Astrocyte (in vitro differentiated cells and primary cell): ENCODE results near the gene PISD. TPM values are rescaled to one million over a fixed set of nuclear protein-coding genes. Genes with fewer than 3 reads are reported as not detected.

Source experiments
- DNase-seq: peaks from one replicate; pipeline ENCODE4 v3.0.0-alpha.2; 2010; ENCODE audit warnings: low read depth
- FAIRE-seq: peaks from 2 replicates; lab custom pipeline; 2011; peaks lifted over from hg19 to GRCh38; lab: Jason Lieb, UNC
- H2AFZ ChIP-seq: 2 replicates; pipeline ENCODE4 v1.6.0; 2012; ENCODE audit warnings: low read depth, low read length, inconsistent platforms
- H3K27ac ChIP-seq: 2 replicates; pipeline ENCODE4 v1.5.1; 2011; ENCODE audit warnings: low read depth, low read length, inconsistent platforms
- H3K27me3 ChIP-seq: 2 replicates; pipeline ENCODE4 v1.6.0; 2011; ENCODE audit warnings: low read length, inconsistent platforms; ENCODE audit not compliant: insufficient read depth
- H3K36me3 ChIP-seq: 2 replicates; pipeline ENCODE4 v1.5.1; 2011; ENCODE audit warnings: low read length, inconsistent platforms; ENCODE audit not compliant: insufficient read depth
- H3K4me1 ChIP-seq: 2 replicates; pipeline ENCODE4 v1.5.1; 2011; ENCODE audit warnings: low read length, inconsistent platforms; ENCODE audit not compliant: insufficient read depth
- H3K4me2 ChIP-seq: 2 replicates; pipeline ENCODE4 v1.6.0; 2012; ENCODE audit warnings: low read length, inconsistent platforms
- H3K4me3 ChIP-seq: 2 replicates; pipeline ENCODE4 v1.5.1; 2011; ENCODE audit warnings: low read depth, mild to moderate bottlenecking, low read length, inconsistent platforms; ENCODE audit not compliant: insufficient read depth
- H3K79me2 ChIP-seq: 2 replicates; pipeline ENCODE4 v1.6.0; 2012; ENCODE audit warnings: mild to moderate bottlenecking, low read length, inconsistent platforms; ENCODE audit not compliant: insufficient read depth
- H3K9ac ChIP-seq: 2 replicates; pipeline ENCODE4 v1.6.0; 2012; ENCODE audit warnings: mild to moderate bottlenecking, low read length, inconsistent platforms
- H3K9me3 ChIP-seq: 2 replicates; pipeline ENCODE4 v1.5.1; 2012; ENCODE audit warnings: low read depth, mild to moderate bottlenecking, low read length, inconsistent platforms; ENCODE audit not compliant: insufficient read depth
- H4K20me1 ChIP-seq: 2 replicates; pipeline ENCODE4 v1.6.0; 2012; ENCODE audit warnings: low read length, inconsistent platforms; ENCODE audit not compliant: insufficient read depth
- H3K27ac Mint-ChIP-seq: one replicate; pipeline ENCODE4 v1.8.0; 2021; ENCODE audit warnings: mild to moderate bottlenecking, mixed read lengths; ENCODE audit not compliant: unreplicated experiment
- H3K27me3 Mint-ChIP-seq: one replicate; pipeline ENCODE4 v1.8.0; 2021; ENCODE audit warnings: low read depth, mixed read lengths; ENCODE audit not compliant: unreplicated experiment
- H3K36me3 Mint-ChIP-seq: one replicate; pipeline ENCODE4 v1.8.0; 2021; ENCODE audit warnings: low read depth, mixed read lengths; ENCODE audit not compliant: unreplicated experiment
- H3K4me1 Mint-ChIP-seq: one replicate; pipeline ENCODE4 v1.8.0; 2021; ENCODE audit warnings: low read depth, mixed read lengths; ENCODE audit not compliant: unreplicated experiment
- H3K4me3 Mint-ChIP-seq: one replicate; pipeline ENCODE4 v1.8.0; 2021; ENCODE audit warnings: mild to moderate bottlenecking, moderate library complexity, mixed read lengths; ENCODE audit not compliant: unreplicated experiment
- H3K9me3 Mint-ChIP-seq: one replicate; pipeline ENCODE4 v1.8.0; 2021; ENCODE audit warnings: mild to moderate bottlenecking, mixed read lengths; ENCODE audit not compliant: unreplicated experiment
- EZH2 ChIP-seq: IDR thresholded peaks from 2 replicates; pipeline ENCODE4 v1.6.1; 2012; ENCODE audit warnings: mild to moderate bottlenecking, low read length, inconsistent platforms; ENCODE audit not compliant: insufficient read depth
- total RNA-seq: library from RNA; stranded (reverse); gene quantifications from 2 replicates; pipeline ENCODE4 v1.2.1, GENCODE V29; 2021
- TF ChIP-seq, protein P1 (sequence below): IDR thresholded peaks from 2 replicates; pipeline ENCODE4 v1.5.1; 2011; ENCODE audit warnings: low read depth, mild to moderate bottlenecking, inconsistent platforms, low read length, moderate library complexity; ENCODE audit not compliant: insufficient read depth

Gene PISD
- total RNA-seq, 1 donor from 2014 or later, result 43.2 TPM

DNA sequence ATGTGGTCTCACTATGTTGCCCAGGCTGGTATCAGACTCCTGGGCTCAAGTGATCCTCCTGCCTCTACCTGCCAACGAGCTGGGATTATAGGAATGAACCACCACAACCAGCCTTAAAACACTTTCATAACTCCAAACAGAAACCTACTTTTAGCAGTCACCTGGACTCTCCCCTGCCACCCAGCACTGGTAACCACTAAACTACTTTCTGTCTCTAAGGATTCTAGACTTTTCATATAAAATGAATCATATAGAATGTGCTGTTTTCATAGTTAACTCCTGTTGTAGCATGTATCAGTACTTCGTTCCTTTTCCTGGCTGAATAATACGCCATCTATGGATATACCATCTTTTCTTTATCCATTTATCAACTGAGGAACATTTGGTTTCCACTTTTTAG is 29.4 kb upstream of the PISD start:
- Histone ChIP-seq H3K79me2 (no peaks in the 10 kb centered on the region), H3K4me1 (no peaks in the 10 kb centered on the region), H2AFZ (no peak overlapping the region), H4K20me1 (no peaks in the 10 kb centered on the region), H3K36me3 (peaks cover 13% of the 10 kb centered on the region), H3K4me2 (no peak overlapping the region), H3K9ac (no peak overlapping the region), H3K9me3 (no peaks in the 10 kb centered on the region), H3K27me3 (no peaks in the 10 kb centered on the region), H3K27ac (no peak overlapping the region), H3K4me3 (no peak overlapping the region)
- Mint-ChIP-seq H3K27me3 (no peaks in the 10 kb centered on the region), H3K36me3 (peaks cover 10% of the 10 kb centered on the region), H3K4me1 (peaks cover 15% of the 10 kb centered on the region), H3K9me3 (no peaks in the 10 kb centered on the region), H3K4me3 (no peak overlapping the region), H3K27ac (no peak overlapping the region)
- DNase-seq (no peak), FAIRE-seq (no peak)
- TF ChIP-seq, protein P1, sequence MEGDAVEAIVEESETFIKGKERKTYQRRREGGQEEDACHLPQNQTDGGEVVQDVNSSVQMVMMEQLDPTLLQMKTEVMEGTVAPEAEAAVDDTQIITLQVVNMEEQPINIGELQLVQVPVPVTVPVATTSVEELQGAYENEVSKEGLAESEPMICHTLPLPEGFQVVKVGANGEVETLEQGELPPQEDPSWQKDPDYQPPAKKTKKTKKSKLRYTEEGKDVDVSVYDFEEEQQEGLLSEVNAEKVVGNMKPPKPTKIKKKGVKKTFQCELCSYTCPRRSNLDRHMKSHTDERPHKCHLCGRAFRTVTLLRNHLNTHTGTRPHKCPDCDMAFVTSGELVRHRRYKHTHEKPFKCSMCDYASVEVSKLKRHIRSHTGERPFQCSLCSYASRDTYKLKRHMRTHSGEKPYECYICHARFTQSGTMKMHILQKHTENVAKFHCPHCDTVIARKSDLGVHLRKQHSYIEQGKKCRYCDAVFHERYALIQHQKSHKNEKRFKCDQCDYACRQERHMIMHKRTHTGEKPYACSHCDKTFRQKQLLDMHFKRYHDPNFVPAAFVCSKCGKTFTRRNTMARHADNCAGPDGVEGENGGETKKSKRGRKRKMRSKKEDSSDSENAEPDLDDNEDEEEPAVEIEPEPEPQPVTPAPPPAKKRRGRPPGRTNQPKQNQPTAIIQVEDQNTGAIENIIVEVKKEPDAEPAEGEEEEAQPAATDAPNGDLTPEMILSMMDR, result no peak

DNA sequence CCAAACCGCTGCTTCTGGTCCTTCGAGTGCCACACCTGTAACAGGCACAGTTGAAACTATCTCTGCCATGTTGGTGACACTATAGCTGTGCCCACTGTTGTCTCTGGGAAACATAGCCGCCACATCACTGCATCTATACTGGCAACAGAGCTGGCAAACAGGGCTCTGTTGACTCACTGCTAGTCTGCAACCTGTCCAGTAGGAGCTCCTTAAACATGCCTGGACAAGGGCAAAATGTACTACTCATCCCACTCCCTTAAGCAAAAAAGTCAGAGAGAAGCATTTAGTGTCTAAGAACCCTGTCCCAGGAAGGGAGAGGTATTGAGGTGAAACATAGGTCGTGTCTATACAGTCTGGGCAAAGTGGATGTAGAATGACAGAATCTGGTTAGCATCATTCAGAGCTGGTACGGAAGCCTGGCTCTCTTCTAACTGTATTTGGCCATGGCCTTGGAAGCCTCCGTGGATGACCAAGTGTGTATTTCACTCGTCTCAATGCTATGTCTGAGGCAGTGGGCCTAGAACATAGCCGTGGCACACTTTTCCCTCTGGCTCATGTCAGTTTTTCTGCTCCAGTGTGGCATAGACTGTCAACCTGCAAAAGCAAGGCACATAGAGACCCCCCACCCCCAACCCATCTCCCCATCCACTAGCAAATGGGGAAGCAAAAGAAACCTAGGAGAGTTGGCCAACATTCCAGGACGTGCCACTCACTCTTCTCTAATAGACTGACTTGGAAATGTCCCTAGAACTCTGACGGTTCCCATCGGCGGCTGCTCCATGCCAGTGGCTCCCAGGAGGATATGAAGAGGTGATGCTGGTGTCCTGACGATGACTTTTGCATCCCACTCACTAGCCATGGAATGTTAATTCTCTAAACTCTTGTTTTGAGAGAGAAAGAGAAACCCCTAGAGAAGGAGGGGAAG is 21.4 kb upstream of the PISD start:
- Histone ChIP-seq H3K4me3 (no peak overlapping the region), H3K9ac (no peak overlapping the region), H3K4me1 (peaks cover 24% of the 10 kb centered on the region), H2AFZ (no peak overlapping the region), H3K27ac (no peak overlapping the region), H4K20me1 (no peaks in the 10 kb centered on the region), H3K36me3 (peaks cover 16% of the 10 kb centered on the region), H3K79me2 (no peaks in the 10 kb centered on the region), H3K4me2 (no peak overlapping the region), H3K27me3 (no peaks in the 10 kb centered on the region), H3K9me3 (no peaks in the 10 kb centered on the region)
- no peak for TF ChIP-seq EZH2
- TF ChIP-seq, protein P1, result no peak
- H3K36me3 Mint-ChIP-seq, result peaks cover 21% of the 10 kb centered on the region
- FAIRE-seq, result no peak
- no peak overlapping the region for H3K4me3 Mint-ChIP-seq
- H3K4me1 Mint-ChIP-seq, result peaks cover 24% of the 10 kb centered on the region
- no peaks in the 10 kb centered on the region for H3K9me3 Mint-ChIP-seq
- H3K27me3 Mint-ChIP-seq, result no peaks in the 10 kb centered on the region
- no peak overlapping the region for H3K27ac Mint-ChIP-seq
- no peak for DNase-seq

DNA sequence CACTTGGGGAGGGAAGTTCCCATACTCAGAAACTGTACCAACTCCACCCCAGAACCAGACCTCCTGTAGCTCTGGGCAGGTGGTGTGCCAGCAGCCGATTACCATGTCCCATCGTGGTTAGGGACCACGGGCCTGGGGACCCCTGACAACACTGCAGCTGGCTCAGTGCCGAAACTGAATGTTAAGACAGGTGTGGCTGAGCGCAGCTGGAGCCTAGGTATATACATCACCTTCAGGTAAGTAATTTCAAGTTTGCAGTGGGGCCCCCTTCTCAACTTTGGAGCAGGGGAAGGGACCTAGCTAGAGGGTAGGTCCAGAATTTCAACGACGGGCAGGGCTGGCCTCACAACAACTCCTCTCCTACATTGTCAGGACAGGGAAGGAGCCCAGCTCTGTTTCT is 20.7 kb upstream of the PISD start:
- no peak for FAIRE-seq
- Histone ChIP-seq H3K79me2 (no peaks in the 10 kb centered on the region), H3K9me3 (no peaks in the 10 kb centered on the region), H3K4me2 (no peak overlapping the region), H3K27me3 (no peaks in the 10 kb centered on the region), H4K20me1 (no peaks in the 10 kb centered on the region), H3K36me3 (peaks cover 16% of the 10 kb centered on the region), H3K27ac (no peak overlapping the region), H3K4me1 (peaks cover 24% of the 10 kb centered on the region), H3K4me3 (no peak overlapping the region), H2AFZ (no peak overlapping the region), H3K9ac (no peak overlapping the region)
- H3K27me3 Mint-ChIP-seq, result no peaks in the 10 kb centered on the region
- peaks cover 24% of the 10 kb centered on the region for H3K4me1 Mint-ChIP-seq
- no peak overlapping the region for H3K27ac Mint-ChIP-seq
- no peak for TF ChIP-seq EZH2
- TF ChIP-seq, protein P1, result no peak
- no peak overlapping the region for H3K4me3 Mint-ChIP-seq
- H3K36me3 Mint-ChIP-seq, result peaks cover 21% of the 10 kb centered on the region
- no peak for DNase-seq
- no peaks in the 10 kb centered on the region for H3K9me3 Mint-ChIP-seq
